ENCODE results near the gene VIPR2.

Gene VIPR2

DNA sequence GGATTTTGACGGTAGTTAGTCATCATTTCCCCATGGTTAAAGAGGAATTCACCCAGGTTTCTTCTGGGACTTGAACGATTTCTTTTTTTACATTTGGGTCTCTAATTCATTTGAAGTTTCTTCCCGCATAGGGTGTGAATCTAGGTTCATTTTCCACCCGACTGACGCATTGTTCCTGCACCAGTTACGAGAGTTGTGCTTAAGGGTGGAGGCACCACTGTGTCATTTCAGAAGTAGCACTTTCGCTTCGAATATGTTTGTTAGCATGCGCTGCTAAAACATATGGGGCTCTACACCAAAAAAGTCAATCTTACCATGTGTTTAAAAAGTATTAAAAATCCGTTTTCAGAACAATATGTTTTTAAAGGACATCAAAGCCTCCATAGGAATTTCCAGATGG lies 140.3 kb downstream of the VIPR2 start:
- H3K27me3 ChIP-seq (ENCODE audit: control insufficient read depth, low read length): no peaks in the 10 kb centered on the region
- TF ChIP-seq EZH2phosphoT487 (IDR thresholded peaks at IDR 0.05; ENCODE audit: borderline replicate concordance, low read length): no peak
- TF ChIP-seq, protein P1, sequence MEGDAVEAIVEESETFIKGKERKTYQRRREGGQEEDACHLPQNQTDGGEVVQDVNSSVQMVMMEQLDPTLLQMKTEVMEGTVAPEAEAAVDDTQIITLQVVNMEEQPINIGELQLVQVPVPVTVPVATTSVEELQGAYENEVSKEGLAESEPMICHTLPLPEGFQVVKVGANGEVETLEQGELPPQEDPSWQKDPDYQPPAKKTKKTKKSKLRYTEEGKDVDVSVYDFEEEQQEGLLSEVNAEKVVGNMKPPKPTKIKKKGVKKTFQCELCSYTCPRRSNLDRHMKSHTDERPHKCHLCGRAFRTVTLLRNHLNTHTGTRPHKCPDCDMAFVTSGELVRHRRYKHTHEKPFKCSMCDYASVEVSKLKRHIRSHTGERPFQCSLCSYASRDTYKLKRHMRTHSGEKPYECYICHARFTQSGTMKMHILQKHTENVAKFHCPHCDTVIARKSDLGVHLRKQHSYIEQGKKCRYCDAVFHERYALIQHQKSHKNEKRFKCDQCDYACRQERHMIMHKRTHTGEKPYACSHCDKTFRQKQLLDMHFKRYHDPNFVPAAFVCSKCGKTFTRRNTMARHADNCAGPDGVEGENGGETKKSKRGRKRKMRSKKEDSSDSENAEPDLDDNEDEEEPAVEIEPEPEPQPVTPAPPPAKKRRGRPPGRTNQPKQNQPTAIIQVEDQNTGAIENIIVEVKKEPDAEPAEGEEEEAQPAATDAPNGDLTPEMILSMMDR (IDR thresholded peaks at IDR 0.05; ENCODE audit: low read depth, low read length, poor library complexity, severe bottlenecking): no peak
- no peaks in the 10 kb centered on the region for H3K4me1 ChIP-seq (ENCODE audit: control insufficient read depth, low read length)

GRCh38 chr7:159001811-159002210 lies 142.9 kb downstream of the VIPR2 start:
- Histone ChIP-seq H3K4me2 (ENCODE audit: low read length) (no peak overlapping the region), H3K9me3 (ENCODE audit: control insufficient read depth, insufficient read depth, low read length) (no peaks in the 10 kb centered on the region), H3F3A (ENCODE audit: control insufficient read depth, insufficient read depth) (no peaks in the 10 kb centered on the region), H3K4me1 (ENCODE audit: control insufficient read depth, low read length) (no peaks in the 10 kb centered on the region), H3K9me2 (replicated peaks; ENCODE audit: control insufficient read depth, low read length) (no peaks in the 10 kb centered on the region), H3K27me3 (ENCODE audit: control insufficient read depth, low read length) (no peaks in the 10 kb centered on the region), H4K20me1 (ENCODE audit: control insufficient read depth, insufficient read depth, low read depth, low read length) (no peaks in the 10 kb centered on the region), H3K4me3 (ENCODE audit: low read length) (no peak overlapping the region), H3K36me3 (ENCODE audit: control insufficient read depth, low read length) (no peaks in the 10 kb centered on the region), H3K79me2 (ENCODE audit: control insufficient read depth, low read length) (no peaks in the 10 kb centered on the region), H3K27ac (ENCODE audit: low read depth, low read length) (no peak overlapping the region)
- TF ChIP-seq EZH2phosphoT487 (IDR thresholded peaks at IDR 0.05; ENCODE audit: borderline replicate concordance, low read length): no peak
- TF ChIP-seq, protein P1 (IDR thresholded peaks at IDR 0.05; ENCODE audit: low read depth, low read length, poor library complexity, severe bottlenecking): no peak

More for the DNA sequence above, 140.3 kb downstream of the VIPR2 start:
- Histone ChIP-seq H3K4me2 (ENCODE audit: low read length) (no peak overlapping the region), H3K9me3 (ENCODE audit: control insufficient read depth, insufficient read depth, low read length) (no peaks in the 10 kb centered on the region), H3F3A (ENCODE audit: control insufficient read depth, insufficient read depth) (no peaks in the 10 kb centered on the region), H4K20me1 (ENCODE audit: control insufficient read depth, insufficient read depth, low read depth, low read length) (no peaks in the 10 kb centered on the region), H3K79me2 (ENCODE audit: control insufficient read depth, low read length) (no peaks in the 10 kb centered on the region), H3K27ac (ENCODE audit: low read depth, low read length) (no peak overlapping the region), H3K4me3 (ENCODE audit: low read length) (no peak overlapping the region), H3K9me2 (replicated peaks; ENCODE audit: control insufficient read depth, low read length) (no peaks in the 10 kb centered on the region), H3K36me3 (ENCODE audit: control insufficient read depth, low read length) (no peaks in the 10 kb centered on the region)

GRCh38 chr7:159000859-159001435 lies 143.7 kb downstream of the VIPR2 start:
- Histone ChIP-seq H3K27ac (ENCODE audit: low read depth, low read length) (no peak overlapping the region), H3K4me3 (ENCODE audit: low read length) (no peak overlapping the region), H3K36me3 (ENCODE audit: control insufficient read depth, low read length) (no peaks in the 10 kb centered on the region), H3F3A (ENCODE audit: control insufficient read depth, insufficient read depth) (no peaks in the 10 kb centered on the region), H3K9me2 (replicated peaks; ENCODE audit: control insufficient read depth, low read length) (no peaks in the 10 kb centered on the region), H3K9me3 (ENCODE audit: control insufficient read depth, insufficient read depth, low read length) (no peaks in the 10 kb centered on the region), H3K4me2 (ENCODE audit: low read length) (no peak overlapping the region), H3K27me3 (ENCODE audit: control insufficient read depth, low read length) (no peaks in the 10 kb centered on the region), H3K4me1 (ENCODE audit: control insufficient read depth, low read length) (no peaks in the 10 kb centered on the region), H4K20me1 (ENCODE audit: control insufficient read depth, insufficient read depth, low read depth, low read length) (no peaks in the 10 kb centered on the region), H3K79me2 (ENCODE audit: control insufficient read depth, low read length) (no peaks in the 10 kb centered on the region)
- no peak for TF ChIP-seq EZH2phosphoT487 (IDR thresholded peaks at IDR 0.05; ENCODE audit: borderline replicate concordance, low read length)
- TF ChIP-seq, protein P1 (IDR thresholded peaks at IDR 0.05; ENCODE audit: low read depth, low read length, poor library complexity, severe bottlenecking): no peak
